T-helper 2 cell treated with Interferon-gamma antibody and Interleukin-4, amounts not matched to agents 100 ng/mL and 5 ng/mL, for 36 hours (primary cell): ENCODE measurements around the gene CRB2. TPM values are rescaled to one million over a fixed set of nuclear protein-coding genes. Genes with fewer than 3 reads are reported as not detected.

Source experiments
- intact Hi-C: fragments of 100-400 bp; cut with micrococcal nuclease; formaldehyde crosslinking; loops from one replicate; pipeline ENCODE4 v1.15.1; 2023
- total RNA-seq: library from RNA; stranded (reverse); gene quantifications from 2 replicates; pipeline ENCODE4 v1.2.3, GENCODE V29; 2022

Gene CRB2
- total RNA-seq, result not detected in 2 replicates

- intact Hi-C loops, result loop anchor here (10.0 kb wide), 1 partner anchor 451 kb away; the partner anchor contains the start of gene RC3H2
Measured at GRCh38 chr9:123355761-123356431, at the start of gene CRB2. TSS of gene CRB2 (plus strand) at chr9:123356197. CDS start at chr9:123356261, 64 bp downstream.

GRCh38 chr9:123309611-123310010 lies 46.4 kb upstream of the CRB2 start:
- intact Hi-C loops, result no loop called here

GRCh38 chr9:123310551-123311249 lies 45.3 kb upstream of the CRB2 start:
- intact Hi-C loops, result no loop called here

- intact Hi-C loops, result no loop called here
Measured at GRCh38 chr9:123311250-123311752, 44.7 kb upstream of the CRB2 start.

- intact Hi-C loops, result no loop called here
Measured at GRCh38 chr9:123312306-123312877, 43.6 kb upstream of the CRB2 start.

GRCh38 chr9:123314617-123315016 lies 41.4 kb upstream of the CRB2 start:
- intact Hi-C loops, result no loop called here

GRCh38 chr9:123315635-123316034 lies 40.4 kb upstream of the CRB2 start:
- intact Hi-C loops, result no loop called here

- intact Hi-C loops, result no loop called here
Measured at GRCh38 chr9:123316053-123316718, 39.8 kb upstream of the CRB2 start.

- intact Hi-C loops, result no loop called here
Measured at GRCh38 chr9:123318202-123318601, 37.8 kb upstream of the CRB2 start.

GRCh38 chr9:123318961-123319421 lies 37.0 kb upstream of the CRB2 start:
- intact Hi-C loops, result no loop called here

GRCh38 chr9:123319541-123320339 lies 36.3 kb upstream of the CRB2 start:
- intact Hi-C loops, result loop anchor here (5.0 to 10.0 kb wide), 3 partner anchors 375 to 492 kb away; partner anchors contain the start of genes PDCL, RABGAP1 and RC3H2

- intact Hi-C loops, result loop anchor here (5.0 to 10.0 kb wide), 3 partner anchors 376 to 494 kb away; partner anchors contain the start of genes PDCL, RABGAP1 and RC3H2
Measured at GRCh38 chr9:123320814-123321213, 35.2 kb upstream of the CRB2 start.

- intact Hi-C loops, result loop anchor here (1.0 to 10.0 kb wide), 5 partner anchors 18 to 494 kb away; partner anchors contain the start of genes PDCL, RABGAP1, RC3H2 and STRBP
Measured at GRCh38 chr9:123321616-123322272, 34.3 kb upstream of the CRB2 start.

GRCh38 chr9:123322273-123323195 lies 33.5 kb upstream of the CRB2 start:
- intact Hi-C loops, result loop anchor here (1.0 to 10.0 kb wide), 5 partner anchors 17 to 495 kb away; partner anchors contain the start of genes PDCL, RABGAP1, RC3H2 and STRBP

- intact Hi-C loops, result loop anchor here (5.0 to 10.0 kb wide), 3 partner anchors 379 to 496 kb away; partner anchors contain the start of genes PDCL, RABGAP1 and RC3H2
Measured at GRCh38 chr9:123323196-123324013, 32.6 kb upstream of the CRB2 start.

GRCh38 chr9:123324767-123325183 lies 31.2 kb upstream of the CRB2 start:
- intact Hi-C loops, result loop anchor here (5.0 to 10.0 kb wide), 3 partner anchors 380 to 497 kb away; partner anchors contain the start of genes PDCL, RABGAP1 and RC3H2

GRCh38 chr9:123326187-123326586 lies 29.8 kb upstream of the CRB2 start:
- intact Hi-C loops, result loop anchor here (10.0 kb wide), 2 partner anchors 381 to 421 kb away; partner anchors contain the start of genes RABGAP1 and RC3H2
